GM18873 (cell line): Measurements from ENCODE around the gene CHST6.
A peak's percentile ranks its signal among the peaks of the same experiment; 100 is the strongest.
"Not testable (repeated sequence)": the region's sequence is repeated elsewhere in the genome, so short reads cannot be mapped to it uniquely, and the experiment has no call there.

Experiments used
- ATAC-seq: cut with Tn5 transposase; IDR thresholded peaks from one replicate; pipeline ENCODE4 v1.9.1; 2021; ENCODE audit warnings: mild to moderate bottlenecking, moderate library complexity, moderate number of reproducible peaks; ENCODE audit not compliant: unreplicated experiment, low FRiP score

CHST6 gene

GRCh38 chr16:75456486-75456885 lies 38.8 kb downstream of the CHST6 start:
- ATAC-seq: not testable (repeated sequence)

- ATAC-seq: no peak
Observed at GRCh38 chr16:75455677-75456076, 39.6 kb downstream of the CHST6 start.

GRCh38 chr16:75452464-75453190 lies 42.6 kb downstream of the CHST6 start:
- ATAC-seq: no peak

- no peak for ATAC-seq
Observed at GRCh38 chr16:75446416-75446815, 48.8 kb downstream of the CHST6 start.

GRCh38 chr16:75445298-75445697 lies 49.9 kb downstream of the CHST6 start:
- no peak for ATAC-seq

- ATAC-seq: no peak
Observed at GRCh38 chr16:75443298-75443697, 51.9 kb downstream of the CHST6 start.

GRCh38 chr16:75433732-75434413 lies 61.4 kb downstream of the CHST6 start:
- ATAC-seq: peak; percentile 60

- ATAC-seq: peak; percentile 93
Observed at GRCh38 chr16:75432828-75433731, 62.2 kb downstream of the CHST6 start, which contains the start of gene CFDP1. Gene CFDP1, minus strand, starts transcription at chr16:75433503. Its CDS starts 151 bp downstream, at chr16:75433352.

GRCh38 chr16:75429621-75430403 lies 65.4 kb downstream of the CHST6 start:
- ATAC-seq: no peak

- ATAC-seq: not testable (repeated sequence)
Observed at GRCh38 chr16:75426524-75426923, 68.7 kb downstream of the CHST6 start.

- not testable (repeated sequence) for ATAC-seq
Observed at GRCh38 chr16:75424105-75424762, 71.0 kb downstream of the CHST6 start.

- no peak for ATAC-seq
Observed at GRCh38 chr16:75423723-75424104, 71.5 kb downstream of the CHST6 start.
